Panc1 (cell line): ENCODE results near the gene KCNC4. TPM values are rescaled to one million over a fixed set of nuclear protein-coding genes. Genes with fewer than 3 reads are reported as not detected.

ENCODE experiments used
- ATAC-seq: fragments of 200-7000 bp; cut with Tn5 transposase; 2 replicates; pipeline ENCODE4 v1.9.1; 2020; ENCODE audit warnings: mild to moderate bottlenecking, moderate library complexity
- BruUV-seq: library from RNA; stranded (reverse); fragments of 400-500 nt; replicated peaks from 2 replicates; lab custom pipeline; 2021; lab: Mats Ljungman, UMichigan
- CTCF ChIA-PET: fragments of 300-600 bp; sonication (Branson Sonifier 250); formaldehyde crosslinking; loops from one replicate; lab custom pipeline; 2022; ENCODE audit warnings: antibody characterized with exemption; lab: Charles Lee
- POLR2A ChIA-PET: fragments of 300-600 bp; sonication (Branson Sonifier 250); formaldehyde crosslinking; loops from one replicate; lab custom pipeline; 2022; ENCODE audit warnings: antibody characterized with exemption; lab: Charles Lee
- DNase-seq: peaks from one replicate; pipeline ENCODE4 v3.0.0-alpha.2; 2010; ENCODE audit warnings: low read depth, low spot score
- H3K27ac ChIP-seq: 2 replicates; pipeline ENCODE4 v1.5.1; 2011; ENCODE audit warnings: mild to moderate bottlenecking, low read length, inconsistent platforms
- H3K27me3 ChIP-seq: fragments of 200-500 bp; sonication (Bioruptor generic); 2 replicates; pipeline ENCODE4 v1.6.0; 2014; ENCODE audit warnings: low read length, inconsistent platforms; ENCODE audit not compliant: control insufficient read depth, insufficient read depth
- H3K36me3 ChIP-seq: fragments of 200-500 bp; sonication (Bioruptor generic); 2 replicates; pipeline ENCODE4 v1.5.1; 2014; ENCODE audit warnings: inconsistent platforms, mild to moderate bottlenecking, low read length, moderate library complexity; ENCODE audit not compliant: control insufficient read depth, insufficient read depth
- H3K4me1 ChIP-seq: 2 replicates; pipeline ENCODE4 v1.5.1; 2011; ENCODE audit warnings: inconsistent platforms, mild to moderate bottlenecking, low read length, moderate library complexity; ENCODE audit not compliant: control insufficient read depth, insufficient read depth
- H3K4me3 ChIP-seq, 2 experiments: 2 replicates each; pipeline ENCODE4 v1.5.1; 2011 to 2012; ENCODE audit warnings: low read depth in 2 of 2, low read length in 2 of 2, mild to moderate bottlenecking in 2 of 2, inconsistent platforms in 1 of 2, moderate library complexity in 1 of 2
- H3K9me3 ChIP-seq: fragments of 200-500 bp; sonication (Bioruptor generic); 2 replicates; pipeline ENCODE4 v1.5.1; 2014; ENCODE audit warnings: low read depth, mild to moderate bottlenecking, inconsistent platforms, low read length, moderate library complexity; ENCODE audit not compliant: control insufficient read depth, insufficient read depth
- POLR2AphosphoS5 ChIP-seq: IDR thresholded peaks from 2 replicates; pipeline ENCODE4 v1.6.1; 2012; ENCODE audit warnings: mild to moderate bottlenecking, low read depth, low read length, moderate library complexity
- SIN3A ChIP-seq: IDR thresholded peaks from 2 replicates; pipeline ENCODE4 v1.6.1; 2012; ENCODE audit warnings: low read depth, mild to moderate bottlenecking, low read length, moderate library complexity, borderline replicate concordance; ENCODE audit not compliant: insufficient read depth
- TCF7L2 ChIP-seq: IDR thresholded peaks from 2 replicates; pipeline ENCODE4 v1.6.1; 2011; ENCODE audit warnings: mild to moderate bottlenecking, low read depth, low read length, inconsistent platforms
- in situ Hi-C: cut with HindIII; loops from 2 replicates; pipeline ENCODE4 v1.10.0; 2016; ENCODE audit warnings: low sequenced_read_pairs, low pct_unique_long_range_greater_than_20kb
- intact Hi-C: fragments of 100-400 bp; cut with micrococcal nuclease; formaldehyde crosslinking; loops from one replicate; pipeline ENCODE4 v1.10.0; 2022; ENCODE audit not compliant: unreplicated experiment
- total RNA-seq: library from RNA; stranded (reverse); gene quantifications from one replicate; pipeline ENCODE4 v1.2.1, GENCODE V29; 2021; ENCODE audit not compliant: unreplicated experiment
- TF ChIP-seq, protein P1 (sequence below): fragments of 450-650 bp; IDR thresholded peaks from 2 replicates; pipeline ENCODE4 v1.5.1; 2017; ENCODE audit warnings: mild to moderate bottlenecking
- TF ChIP-seq, protein P2 (sequence below), 2 experiments: IDR thresholded peaks; 2 replicates each; pipeline ENCODE4 v1.6.1; 2011 to 2012; ENCODE audit warnings: low read depth in 2 of 2, control low read depth in 1 of 2, low read length in 1 of 2, mild to moderate bottlenecking in 1 of 2, moderate library complexity in 1 of 2; ENCODE audit not compliant: insufficient read depth in 1 of 2

The KCNC4 gene
- total RNA-seq, 1 experiment from 2014 or later: 15.4 TPM

- BruUV-seq: no TSS peak
- Histone ChIP-seq H3K36me3 (no peaks in the 10 kb centered on the region; the same call in 1 of the 2 replicates), H3K27me3 (no peaks in the 10 kb centered on the region), H3K9me3 (no peaks in the 10 kb centered on the region), H3K27ac (no peak overlapping the region), H3K4me1 (peaks cover 15% of the 10 kb centered on the region), H3K4me3 (no peak overlapping the region)
- intact Hi-C loops: no loop called here
- no peak for ATAC-seq
- in situ Hi-C loops: no loop called here
- CTCF ChIA-PET: interaction anchor here (1.0 kb wide), 1 partner anchor 98 kb away, joined by 3 read pairs; no protein-coding TSS in a partner anchor
- no peak for DNase-seq
- TF ChIP-seq POLR2AphosphoS5: no peak
- TF ChIP-seq, protein P1, sequence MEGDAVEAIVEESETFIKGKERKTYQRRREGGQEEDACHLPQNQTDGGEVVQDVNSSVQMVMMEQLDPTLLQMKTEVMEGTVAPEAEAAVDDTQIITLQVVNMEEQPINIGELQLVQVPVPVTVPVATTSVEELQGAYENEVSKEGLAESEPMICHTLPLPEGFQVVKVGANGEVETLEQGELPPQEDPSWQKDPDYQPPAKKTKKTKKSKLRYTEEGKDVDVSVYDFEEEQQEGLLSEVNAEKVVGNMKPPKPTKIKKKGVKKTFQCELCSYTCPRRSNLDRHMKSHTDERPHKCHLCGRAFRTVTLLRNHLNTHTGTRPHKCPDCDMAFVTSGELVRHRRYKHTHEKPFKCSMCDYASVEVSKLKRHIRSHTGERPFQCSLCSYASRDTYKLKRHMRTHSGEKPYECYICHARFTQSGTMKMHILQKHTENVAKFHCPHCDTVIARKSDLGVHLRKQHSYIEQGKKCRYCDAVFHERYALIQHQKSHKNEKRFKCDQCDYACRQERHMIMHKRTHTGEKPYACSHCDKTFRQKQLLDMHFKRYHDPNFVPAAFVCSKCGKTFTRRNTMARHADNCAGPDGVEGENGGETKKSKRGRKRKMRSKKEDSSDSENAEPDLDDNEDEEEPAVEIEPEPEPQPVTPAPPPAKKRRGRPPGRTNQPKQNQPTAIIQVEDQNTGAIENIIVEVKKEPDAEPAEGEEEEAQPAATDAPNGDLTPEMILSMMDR: no peak
- TF ChIP-seq SIN3A: no peak
- no peak for TF ChIP-seq TCF7L2
- TF ChIP-seq, protein P2, sequence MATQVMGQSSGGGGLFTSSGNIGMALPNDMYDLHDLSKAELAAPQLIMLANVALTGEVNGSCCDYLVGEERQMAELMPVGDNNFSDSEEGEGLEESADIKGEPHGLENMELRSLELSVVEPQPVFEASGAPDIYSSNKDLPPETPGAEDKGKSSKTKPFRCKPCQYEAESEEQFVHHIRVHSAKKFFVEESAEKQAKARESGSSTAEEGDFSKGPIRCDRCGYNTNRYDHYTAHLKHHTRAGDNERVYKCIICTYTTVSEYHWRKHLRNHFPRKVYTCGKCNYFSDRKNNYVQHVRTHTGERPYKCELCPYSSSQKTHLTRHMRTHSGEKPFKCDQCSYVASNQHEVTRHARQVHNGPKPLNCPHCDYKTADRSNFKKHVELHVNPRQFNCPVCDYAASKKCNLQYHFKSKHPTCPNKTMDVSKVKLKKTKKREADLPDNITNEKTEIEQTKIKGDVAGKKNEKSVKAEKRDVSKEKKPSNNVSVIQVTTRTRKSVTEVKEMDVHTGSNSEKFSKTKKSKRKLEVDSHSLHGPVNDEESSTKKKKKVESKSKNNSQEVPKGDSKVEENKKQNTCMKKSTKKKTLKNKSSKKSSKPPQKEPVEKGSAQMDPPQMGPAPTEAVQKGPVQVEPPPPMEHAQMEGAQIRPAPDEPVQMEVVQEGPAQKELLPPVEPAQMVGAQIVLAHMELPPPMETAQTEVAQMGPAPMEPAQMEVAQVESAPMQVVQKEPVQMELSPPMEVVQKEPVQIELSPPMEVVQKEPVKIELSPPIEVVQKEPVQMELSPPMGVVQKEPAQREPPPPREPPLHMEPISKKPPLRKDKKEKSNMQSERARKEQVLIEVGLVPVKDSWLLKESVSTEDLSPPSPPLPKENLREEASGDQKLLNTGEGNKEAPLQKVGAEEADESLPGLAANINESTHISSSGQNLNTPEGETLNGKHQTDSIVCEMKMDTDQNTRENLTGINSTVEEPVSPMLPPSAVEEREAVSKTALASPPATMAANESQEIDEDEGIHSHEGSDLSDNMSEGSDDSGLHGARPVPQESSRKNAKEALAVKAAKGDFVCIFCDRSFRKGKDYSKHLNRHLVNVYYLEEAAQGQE (IDR thresholded peaks at IDR 0.05; ENCODE audit: insufficient read depth in 1 of 2, low read depth in 2 of 2, low read length in 1 of 2): no peak
- POLR2A ChIA-PET: interaction anchor here (0.6 kb wide), 1 partner anchor 61 kb away, joined by 9 read pairs; no protein-coding TSS in a partner anchor
These were observed 4.6 kb downstream of the KCNC4 start for GRCh38 chr1:110214454-110215404.

GRCh38 chr1:110215621-110216515 lies 5.8 kb downstream of the KCNC4 start:
- no peak for DNase-seq
- Histone ChIP-seq H3K4me1 (peaks cover 15% of the 10 kb centered on the region), H3K9me3 (no peaks in the 10 kb centered on the region), H3K27me3 (no peaks in the 10 kb centered on the region), H3K27ac (no peak overlapping the region), H3K36me3 (no peaks in the 10 kb centered on the region; the same call in 1 of the 2 replicates), H3K4me3 (no peak overlapping the region)
- BruUV-seq: no TSS peak
- TF ChIP-seq, protein P2 (IDR thresholded peaks at IDR 0.05; ENCODE audit: insufficient read depth in 1 of 2, low read depth in 2 of 2, low read length in 1 of 2): no peak
- TF ChIP-seq TCF7L2: no peak
- no peak for TF ChIP-seq POLR2AphosphoS5
- TF ChIP-seq, protein P1: no peak
- TF ChIP-seq SIN3A: no peak
- in situ Hi-C loops: no loop called here
- ATAC-seq: no peak
- intact Hi-C loops: no loop called here
- CTCF ChIA-PET: interaction anchor here (1.0 kb wide), 1 partner anchor 97 kb away, joined by 3 read pairs; no protein-coding TSS in a partner anchor
- POLR2A ChIA-PET: no interaction called here
